Measurements from ENCODE around the gene ARSG. TPM values are rescaled to one million over a fixed set of nuclear protein-coding genes. Genes with fewer than 3 reads are reported as not detected.

The ARSG gene
- total and polyA plus RNA-seq, 2 of the 13 experiments (the other 11 are each of a cell fraction or from before 2014, with no cell fraction given): 3.7 to 15.2 TPM

DNA sequence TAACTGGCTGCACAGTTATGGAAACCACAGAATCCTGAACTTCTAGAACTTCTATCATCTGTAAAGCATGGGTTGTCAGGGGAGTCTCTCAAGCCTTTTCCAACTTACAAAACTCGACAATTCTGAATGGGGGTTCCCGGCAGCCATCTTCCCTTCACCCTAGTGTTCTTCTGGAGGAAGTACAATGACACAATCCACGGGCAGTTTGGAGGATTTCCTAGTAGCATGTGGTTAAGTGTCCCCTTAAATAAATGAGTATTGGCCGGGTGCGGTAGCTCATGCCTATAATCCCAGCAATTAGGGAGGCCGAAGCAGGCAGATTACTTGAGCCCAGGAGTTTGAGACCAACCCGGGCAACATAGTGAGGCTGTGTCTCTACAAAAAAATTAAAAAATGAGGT lies 2.5 kb upstream of the ARSG start (continued):
- no peak for TF ChIP-seq ZBTB4 (CRISPR knock-in tag; IDR thresholded peaks at IDR 0.05; ENCODE audit: borderline replicate concordance)

DNA sequence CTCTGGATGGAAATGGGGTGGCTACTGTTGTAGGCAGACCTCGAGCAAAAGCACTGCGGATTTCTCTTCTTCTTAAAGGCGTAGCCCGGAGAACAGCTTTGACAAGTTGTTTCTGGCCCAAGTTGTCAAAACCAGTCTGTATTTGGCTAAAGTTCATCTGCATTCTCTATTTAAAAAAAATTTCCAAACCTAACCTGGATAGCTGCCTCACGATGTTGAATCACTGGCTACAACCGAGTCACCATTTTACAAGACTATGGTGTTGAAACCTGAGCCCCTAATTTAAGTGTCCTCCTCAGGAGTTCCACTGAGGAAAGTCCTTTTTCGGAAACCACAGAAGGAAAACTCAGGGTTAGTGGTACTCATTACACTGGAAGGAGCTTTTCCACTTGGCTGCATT lies 1.8 kb upstream of the ARSG start:
- TF ChIP-seq NFYB (CRISPR knock-in tag; IDR thresholded peaks at IDR 0.05) (no peak), ZNF569 (CRISPR knock-in tag; IDR thresholded peaks at IDR 0.05; ENCODE audit: borderline replicate concordance) (no peak), ZSCAN22 (CRISPR knock-in tag; IDR thresholded peaks at IDR 0.05) (no peak), TBX2 (CRISPR knock-in tag; IDR thresholded peaks at IDR 0.05; ENCODE audit: borderline replicate concordance) (0 out of 2 replicates have a peak, but pooled peaks have one; percentile 1)
- CTCF ChIA-PET (ENCODE audit: low intra/inter-chr PET ratio, low total read pairs): no interaction called here
- Histone ChIP-seq H4K20me1 (ENCODE audit: insufficient read depth, low read length) (no peaks in the 10 kb centered on the region), H3K4me1 (ENCODE audit: insufficient read depth, low read length) (peaks cover 42% of the 10 kb centered on the region), H3K27ac (ENCODE audit: extremely low read length, insufficient read depth, low read length) (no peak overlapping the region), H3K4me3 (replicated peaks in 1 of 3; ENCODE audit: insufficient read depth in 1 of 3, low read depth in 2 of 3, low read length in 3 of 3) (peak overlapping the region in 2 of 3 experiments; percentile 74 to 79; a peak in 4 of 6 replicates), H3K4me2 (ENCODE audit: low read depth, low read length) (peak overlapping the region; percentile 89), H3K36me3 (replicated peaks in 1 of 2; ENCODE audit: control insufficient read depth in 1 of 2, insufficient read depth in 2 of 2, low read length in 2 of 2) (no peaks in the 10 kb centered on the region), H3K9ac (ENCODE audit: insufficient read depth, low read depth, low read length) (no peak overlapping the region), H3K79me2 (ENCODE audit: insufficient read depth, low read length) (peaks cover 3% of the 10 kb centered on the region), H3K9me3 (ENCODE audit: low read length) (no peaks in the 10 kb centered on the region), H2AFZ (ENCODE audit: low read length) (no peak overlapping the region), H3K27me3 (ENCODE audit: control insufficient read depth in 1 of 2, insufficient read depth in 2 of 2, low read length in 2 of 2) (peaks cover 0 to 3% of the 10 kb centered on the region in 2 experiments; a peak in 1 of 5 replicates)
- FAIRE-seq (no peak), ATAC-seq (no peak), DNase-seq (ENCODE audit: low spot score) (no peak)
- in situ Hi-C loops (cut with HindIII; ENCODE audit: extremely low pct_ligation_motif_present, low pct_unique_long_range_greater_than_20kb) (loop anchor here (25.0 kb wide), 1 partner anchor 473 kb away; no protein-coding TSS in a partner anchor), intact Hi-C loops (cut with micrococcal nuclease; ENCODE audit: unreplicated experiment) (no loop called here)
- 92% methylated on average over 7 of the region's 7 CpGs for WGBS (ENCODE audit: low lambda C conversion rate)
- POLR2A ChIA-PET: interaction anchor here (1.0 kb wide), 1 partner anchor 11 kb away, joined by 4 read pairs; no protein-coding TSS in a partner anchor
- no TSS peak for BruUV-seq (replicated peaks)
